AG04450 (cell line): ENCODE data around the gene ZCCHC18. TPM values are rescaled to one million over a fixed set of nuclear protein-coding genes. Genes with fewer than 3 reads are reported as not detected.

Source experiments
- CTCF ChIA-PET: fragments of 300-600, 350-600 bp; formaldehyde crosslinking; extraction: SDS; loops from one replicate; lab custom pipeline; 2022; ENCODE audit warnings: antibody characterized with exemption, inconsistent platforms; lab: Charles Lee
- POLR2A ChIA-PET: fragments of 350-600 bp; formaldehyde crosslinking; extraction: SDS; loops from one replicate; lab custom pipeline; 2021; ENCODE audit warnings: antibody characterized with exemption, inconsistent platforms; lab: Yijun Ruan, JAX
- DNase-seq: peaks from one replicate; pipeline ENCODE4 v3.0.0-alpha.2; 2011; ENCODE audit warnings: low read depth, low spot score
- H3K27ac ChIP-seq: one replicate; pipeline ENCODE4 v1.5.1; 2012; ENCODE audit warnings: low read depth, low read length, control low read depth
- H3K27me3 ChIP-seq: one replicate; pipeline ENCODE4 v1.6.0; 2012; ENCODE audit warnings: low read length; ENCODE audit not compliant: control insufficient read depth, insufficient read depth
- H3K4me3 ChIP-seq: 2 replicates; pipeline ENCODE4 v1.5.1; 2011; ENCODE audit warnings: mild to moderate bottlenecking, low read depth, low read length, control low read depth
- H3K9me3 ChIP-seq: 2 replicates; pipeline ENCODE4 v1.5.1; 2012; ENCODE audit warnings: low read length; ENCODE audit not compliant: control insufficient read depth, insufficient read depth
- CTCF ChIP-seq: IDR thresholded peaks from 2 replicates; pipeline ENCODE4 v1.5.1; 2011; ENCODE audit warnings: low read depth, low read length, control low read depth, inconsistent platforms
- polyA plus RNA-seq: library from polyadenylated mRNA; depleted of rRNA; stranded (reverse); fragments of >200 nt; gene quantifications from 2 replicates; pipeline ENCODE4 v1.2.3, GENCODE V29; 2011

ZCCHC18 gene
- polyA plus RNA-seq, 1 experiment = 2.1 TPM

- Histone ChIP-seq H3K4me3 (no peak overlapping the region), H3K27ac (no peak overlapping the region), H3K27me3 (no peaks in the 10 kb centered on the region), H3K9me3 (no peaks in the 10 kb centered on the region)
- ChIA-PET CTCF (no interaction called here), POLR2A (no interaction called here)
- no peak for TF ChIP-seq CTCF
- no peak for DNase-seq
Observed at GRCh38 chrX:104085477-104085876, 26.8 kb upstream of the ZCCHC18 start.

- H3K9me3 ChIP-seq = no peaks in the 10 kb centered on the region
- ChIA-PET CTCF (no interaction called here), POLR2A (no interaction called here)
- no peak for TF ChIP-seq CTCF
- no peak overlapping the region for H3K27ac ChIP-seq
- H3K27me3 ChIP-seq = no peaks in the 10 kb centered on the region
- H3K4me3 ChIP-seq = no peak overlapping the region
- no peak for DNase-seq
Observed at GRCh38 chrX:104085919-104086318, 26.4 kb upstream of the ZCCHC18 start.

- Histone ChIP-seq H3K27me3 (no peaks in the 10 kb centered on the region), H3K4me3 (no peak overlapping the region), H3K9me3 (no peaks in the 10 kb centered on the region), H3K27ac (no peak overlapping the region)
- DNase-seq = peak; percentile 45
- peak; percentile 57 for TF ChIP-seq CTCF
- POLR2A ChIA-PET = no interaction called here
- CTCF ChIA-PET = interaction anchor here (1.3 to 2.8 kb wide), 3 partner anchors 15 to 39 kb away, joined by 5 to 35 read pairs (median 11); partner anchors contain the start of gene ZCCHC18
Observed at GRCh38 chrX:104098151-104098808, 14.0 kb upstream of the ZCCHC18 start.

GRCh38 chrX:104098919-104099318 is 13.4 kb upstream of the ZCCHC18 start:
- Histone ChIP-seq H3K27ac (no peak overlapping the region), H3K9me3 (no peaks in the 10 kb centered on the region), H3K4me3 (no peak overlapping the region), H3K27me3 (no peaks in the 10 kb centered on the region)
- CTCF ChIA-PET = interaction anchor here (1.3 to 2.8 kb wide), 3 partner anchors 14 to 38 kb away, joined by 5 to 35 read pairs (median 11); partner anchors contain the start of gene ZCCHC18
- POLR2A ChIA-PET = interaction anchor here (1.2 kb wide), 1 partner anchor 14 kb away, joined by 3 read pairs; the partner anchor contains the start of gene ZCCHC18
- no peak for TF ChIP-seq CTCF
- DNase-seq = no peak

GRCh38 chrX:104104676-104105075 is 7.6 kb upstream of the ZCCHC18 start:
- no peak for DNase-seq
- Histone ChIP-seq H3K27ac (no peak overlapping the region), H3K4me3 (no peak overlapping the region), H3K27me3 (no peaks in the 10 kb centered on the region), H3K9me3 (no peaks in the 10 kb centered on the region)
- ChIA-PET POLR2A (no interaction called here), CTCF (no interaction called here)
- TF ChIP-seq CTCF = no peak
